Measurements from ENCODE around the gene ADAP1. TPM values are rescaled to one million over a fixed set of nuclear protein-coding genes. Genes with fewer than 3 reads are reported as not detected.

ADAP1 gene
- total and polyA plus RNA-seq, 2 of the 13 experiments (the other 11 are each of a cell fraction or from before 2014, with no cell fraction given), result 10.5 to 24.6 TPM

- no peak for TF ChIP-seq ZNF687 (CRISPR knock-in tag; IDR thresholded peaks at IDR 0.05)
- no peak for TF ChIP-seq NCOA1 (CRISPR knock-in tag; IDR thresholded peaks at IDR 0.05)
- no peak for TF ChIP-seq ZNF891 (CRISPR knock-in tag; IDR thresholded peaks at IDR 0.05)
- no peak for TF ChIP-seq ZNF598 (CRISPR knock-in tag; IDR thresholded peaks at IDR 0.05; ENCODE audit: borderline replicate concordance)
These were observed 56.0 kb downstream of the ADAP1 start (continued) for GRCh38 chr7:898460-898854.

- TF ChIP-seq KDM2A (CRISPR knock-in tag; IDR thresholded peaks at IDR 0.05; ENCODE audit: borderline replicate concordance, low read depth) (peak; percentile 12; the same call in 1 of the 2 replicates), FOSL1 (CRISPR knock-in tag; IDR thresholded peaks at IDR 0.05; ENCODE audit: borderline replicate concordance) (no peak), AGO2 (optimal IDR thresholded peaks at IDR 0.05; ENCODE audit: low read depth, low read length) (peak; percentile 91), ZNF280B (CRISPR knock-in tag; IDR thresholded peaks at IDR 0.05; ENCODE audit: borderline replicate concordance) (no peak), BRCA1 (CRISPR knock-in tag; IDR thresholded peaks at IDR 0.05) (no peak)
- H3K4me2 ChIP-seq (ENCODE audit: low read depth, low read length), result no peak overlapping the region
- no peak overlapping the region for H3K9ac ChIP-seq (ENCODE audit: insufficient read depth, low read depth, low read length)
- no peaks in the 10 kb centered on the region for H4K20me1 ChIP-seq (ENCODE audit: insufficient read depth, low read length)
- FAIRE-seq (no peak), ATAC-seq (no peak), DNase-seq (ENCODE audit: low spot score) (no peak)
- in situ Hi-C loops (cut with HindIII; ENCODE audit: extremely low pct_ligation_motif_present, low pct_unique_long_range_greater_than_20kb) (no loop called here), intact Hi-C loops (cut with micrococcal nuclease; ENCODE audit: unreplicated experiment) (no loop called here)
- no peaks in the 10 kb centered on the region for H3K9me3 ChIP-seq (ENCODE audit: low read length)
- H3K79me2 ChIP-seq (ENCODE audit: insufficient read depth, low read length), result no peaks in the 10 kb centered on the region
- no peak overlapping the region for H2AFZ ChIP-seq (ENCODE audit: low read length)
- ChIA-PET CTCF (ENCODE audit: low intra/inter-chr PET ratio, low total read pairs) (no interaction called here), POLR2A (interaction anchor here (1.0 kb wide), 1 partner anchor 60 kb away, joined by 3 read pairs; no protein-coding TSS in a partner anchor)
- H3K36me3 ChIP-seq (replicated peaks in 1 of 2; ENCODE audit: control insufficient read depth in 1 of 2, insufficient read depth in 2 of 2, low read length in 2 of 2), result peaks cover 15 to 38% of the 10 kb centered on the region in 2 experiments
- no peak overlapping the region for H3K4me3 ChIP-seq (replicated peaks in 1 of 3; ENCODE audit: insufficient read depth in 1 of 3, low read depth in 2 of 3, low read length in 3 of 3)
- no peak overlapping the region for H3K27ac ChIP-seq (ENCODE audit: extremely low read length, insufficient read depth, low read length)
- peaks cover 16% of the 10 kb centered on the region for H3K4me1 ChIP-seq (ENCODE audit: insufficient read depth, low read length)
- no peaks in the 10 kb centered on the region for H3K27me3 ChIP-seq (ENCODE audit: control insufficient read depth in 1 of 2, insufficient read depth in 2 of 2, low read length in 2 of 2)
- BruUV-seq (replicated peaks), result no TSS peak
- 92% methylated on average over 13 of the region's 27 CpGs for WGBS (ENCODE audit: low lambda C conversion rate)
These were observed 56.6 kb downstream of the ADAP1 start for GRCh38 chr7:897771-898376.
